Stimulated activated CD4-positive, alpha-beta T cell treated with anti-CD3 and anti-CD28 coated beads, Interleukin-12 subunit alpha, Interleukin-12 subunit beta, amount 100 ng/mL, for 24 hours (primary cell): ENCODE data around the gene TBXAS1.
"Not testable (repeated sequence)": the region's sequence is repeated elsewhere in the genome, so short reads cannot be mapped to it uniquely, and the experiment has no call there.

Source experiments
- DNase-seq, 2 experiments: peaks; one replicate each; pipeline ENCODE4 v3.0.0-alpha.2; 2020; ENCODE audit warnings: low read depth in 2 of 2

TBXAS1 gene

DNA sequence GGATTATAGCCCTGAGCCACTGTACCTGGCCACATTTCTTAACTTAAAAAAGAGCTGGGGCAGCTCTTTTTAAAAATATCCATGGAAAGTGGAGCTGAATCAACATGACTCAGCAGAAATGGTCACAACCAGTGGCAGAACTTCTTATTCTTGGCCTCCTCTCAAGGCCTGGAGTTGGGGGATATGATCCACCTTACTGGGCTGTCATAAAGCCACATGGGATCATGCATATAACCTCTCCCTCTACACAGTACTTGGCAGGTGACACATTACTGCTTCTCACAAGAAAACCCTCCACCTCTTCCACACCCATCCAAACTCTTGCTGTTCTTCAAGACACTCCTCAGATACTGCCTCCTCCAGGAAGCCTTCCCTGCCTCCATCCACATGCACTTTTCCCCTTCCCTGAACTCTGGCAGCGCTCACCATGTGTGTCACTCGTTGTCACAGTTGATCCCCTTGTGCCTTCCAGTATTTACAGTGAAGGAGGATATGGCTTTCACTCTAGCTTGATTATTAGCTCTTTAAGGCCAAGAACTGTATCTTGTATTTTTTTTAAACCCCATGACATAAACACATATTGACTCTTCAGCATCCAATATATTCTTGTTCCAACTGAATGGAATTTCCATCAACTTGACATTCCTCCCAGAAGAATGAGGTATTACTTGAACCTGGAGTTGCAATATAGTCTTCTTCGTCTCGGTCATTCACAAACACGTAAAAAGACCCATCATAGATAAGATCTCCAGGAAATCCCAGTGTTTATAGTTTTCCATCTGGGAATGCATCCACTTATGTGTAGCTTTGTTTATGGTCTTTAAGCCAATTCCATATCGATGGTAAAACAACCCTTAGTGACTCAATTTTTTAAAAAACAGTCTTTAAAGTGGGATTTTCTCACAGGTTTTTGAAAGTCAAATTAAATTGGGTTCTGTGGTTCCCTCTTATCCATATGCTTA, 85.5 kb downstream of the TBXAS1 start:
- DNase-seq, result no peak

DNA sequence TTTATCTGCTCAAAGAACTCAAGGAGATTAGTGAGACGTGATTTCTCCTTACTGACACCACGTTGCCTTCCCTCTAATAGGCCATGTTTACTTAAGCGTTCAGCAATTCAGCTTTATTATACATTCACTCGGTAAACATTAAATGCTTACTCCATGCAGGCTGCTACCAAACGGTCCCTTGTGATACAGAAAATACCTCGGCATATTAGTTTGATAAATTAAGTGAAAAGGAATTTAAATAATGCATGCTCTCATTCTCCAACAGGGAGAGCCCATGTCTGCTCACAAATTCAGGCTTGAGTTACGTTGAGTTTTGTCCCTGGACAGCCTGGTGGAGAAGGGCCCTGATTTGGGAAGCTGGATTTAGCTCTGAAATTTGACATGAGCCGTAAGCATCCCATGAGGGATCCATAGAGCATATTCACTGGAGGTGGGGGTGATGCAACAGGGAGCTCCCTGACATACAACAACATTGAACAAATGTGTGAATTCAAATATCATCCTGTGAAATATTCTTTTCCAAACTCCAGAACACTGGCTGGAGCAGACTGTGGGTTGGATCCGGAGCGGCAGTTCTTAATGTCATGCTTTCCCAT, 86.3 kb downstream of the TBXAS1 start:
- no peak for DNase-seq

DNA sequence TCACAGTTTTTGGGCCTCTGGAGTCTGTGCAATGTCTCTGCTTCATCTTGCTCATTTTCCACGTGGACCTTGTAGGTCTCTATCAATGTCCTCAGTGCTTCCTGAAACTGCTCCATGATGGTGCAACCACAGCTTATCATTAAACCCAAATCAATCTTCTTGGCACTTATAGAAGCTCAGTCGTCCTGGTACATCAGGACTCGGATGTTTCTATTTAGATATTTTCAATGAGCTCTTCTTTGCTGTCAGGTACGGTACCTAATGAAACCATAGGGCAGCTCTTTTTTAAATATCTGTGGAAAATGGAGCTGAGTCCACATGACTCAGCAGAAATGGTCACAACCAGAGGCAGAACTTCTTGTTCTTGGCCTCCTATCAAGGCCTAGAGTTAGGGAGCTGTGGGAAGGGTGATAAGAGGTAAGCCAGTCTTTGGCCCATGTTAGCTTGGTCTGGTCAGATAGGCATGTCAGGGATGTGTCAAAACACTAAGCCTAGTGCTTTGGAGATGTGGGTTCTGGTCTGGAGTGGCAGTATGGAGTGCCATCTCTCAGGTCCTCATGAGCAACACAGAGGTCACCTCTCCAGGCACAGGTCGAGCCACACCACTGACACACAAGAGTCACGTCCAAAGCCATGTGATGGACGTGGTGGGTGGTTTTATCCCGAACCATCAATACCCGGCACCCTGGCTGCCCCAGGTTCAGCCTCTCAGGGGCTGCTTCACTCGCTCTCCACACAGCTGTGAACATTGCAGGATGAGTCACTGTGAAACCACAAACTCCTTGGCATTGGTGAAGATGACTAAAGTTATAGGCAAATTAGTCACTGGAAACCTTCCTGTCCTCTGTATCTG, 87.0 kb downstream of the TBXAS1 start:
- DNase-seq, result peak; percentile 41 to 54

DNA sequence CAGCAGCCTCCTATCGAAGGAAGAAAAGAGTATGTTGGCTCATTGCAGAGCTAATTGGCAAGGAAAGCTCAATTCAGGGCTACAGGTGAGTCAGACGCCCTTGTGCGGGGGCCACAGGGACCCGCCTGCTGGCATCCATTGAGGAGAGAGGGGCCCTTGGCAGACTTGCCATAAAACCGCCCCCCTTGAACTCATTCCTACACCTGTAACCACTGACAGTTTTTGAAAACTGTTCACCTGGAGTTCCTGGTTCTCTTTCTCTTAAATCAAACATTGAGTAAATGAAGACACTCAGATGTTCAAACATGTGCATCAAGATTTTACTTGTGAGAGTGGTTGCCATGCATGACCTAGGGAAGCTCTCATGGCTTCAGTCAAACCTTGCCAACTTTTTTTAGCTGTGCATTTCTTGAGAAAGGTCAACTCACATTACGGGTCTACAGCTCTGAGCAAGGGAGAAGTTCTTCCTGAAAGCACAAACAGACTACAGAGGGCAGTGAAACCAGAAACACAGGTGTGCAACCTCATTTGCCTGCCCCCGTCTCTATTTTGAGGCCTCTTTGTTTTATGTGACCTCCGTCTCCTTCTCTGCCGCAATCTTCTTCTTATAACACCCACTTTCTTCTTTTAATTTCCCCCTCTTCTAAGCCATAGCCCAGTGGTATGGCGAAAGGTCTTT, 87.8 kb downstream of the TBXAS1 start:
- DNase-seq, result no peak

DNA sequence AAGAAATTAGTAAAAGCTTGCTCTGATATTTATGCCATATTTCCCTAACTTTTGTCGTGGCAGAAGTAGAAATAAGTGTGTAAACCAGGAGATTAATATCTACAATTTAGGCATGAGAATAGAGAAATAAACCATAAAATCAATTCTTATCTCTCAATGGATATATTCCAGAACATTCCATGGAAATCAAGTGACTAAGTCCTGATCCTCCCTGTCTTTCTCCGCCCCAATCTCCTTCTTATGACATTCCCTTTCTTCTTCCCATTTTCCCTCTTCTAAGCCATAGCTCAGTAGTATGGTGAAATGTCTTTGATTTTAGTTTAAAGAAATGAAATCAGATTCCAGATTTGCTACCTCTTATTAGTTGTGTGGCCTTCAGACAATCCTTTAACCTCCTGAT, 88.8 kb downstream of the TBXAS1 start:
- no peak for DNase-seq

DNA sequence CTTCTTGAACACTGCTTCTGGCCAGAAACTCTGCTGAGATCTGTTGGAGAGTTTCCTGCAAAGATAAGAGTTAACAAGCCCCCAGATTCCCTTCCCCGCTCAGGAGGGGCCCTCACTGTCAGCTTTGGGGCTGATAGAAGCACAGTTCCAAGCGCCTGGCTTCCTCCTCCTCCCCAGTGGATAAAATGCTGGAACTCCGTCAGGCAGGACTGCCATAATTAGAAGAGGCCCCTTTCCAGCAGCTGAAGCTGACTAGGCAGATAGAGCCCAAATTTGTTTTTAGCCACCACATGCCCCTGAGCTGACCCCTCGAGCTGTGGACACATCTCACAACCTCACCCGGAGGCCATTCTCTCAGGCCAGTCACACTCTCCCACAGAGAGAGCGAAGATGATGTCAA, 89.4 kb downstream of the TBXAS1 start:
- no peak for DNase-seq

DNA sequence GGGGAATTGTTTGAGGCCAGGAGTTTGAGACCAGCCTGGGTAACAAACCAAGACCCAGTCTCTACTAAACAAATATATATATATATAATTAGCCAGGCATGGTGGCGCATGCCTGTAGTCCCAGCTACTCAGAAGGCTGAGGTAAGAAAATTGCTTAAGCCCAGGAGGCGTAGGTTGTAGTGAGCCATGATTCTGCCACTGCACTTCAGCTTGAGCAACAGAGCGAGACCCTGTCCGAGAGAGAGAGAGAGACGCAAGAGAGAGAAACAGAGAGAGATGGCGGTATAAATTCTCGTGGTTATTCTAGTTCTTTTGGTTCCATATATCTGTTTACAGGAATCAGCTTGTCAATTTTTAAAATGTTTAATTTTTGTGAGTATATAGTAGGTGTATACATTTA, 94.0 kb downstream of the TBXAS1 start:
- DNase-seq, result no peak

DNA sequence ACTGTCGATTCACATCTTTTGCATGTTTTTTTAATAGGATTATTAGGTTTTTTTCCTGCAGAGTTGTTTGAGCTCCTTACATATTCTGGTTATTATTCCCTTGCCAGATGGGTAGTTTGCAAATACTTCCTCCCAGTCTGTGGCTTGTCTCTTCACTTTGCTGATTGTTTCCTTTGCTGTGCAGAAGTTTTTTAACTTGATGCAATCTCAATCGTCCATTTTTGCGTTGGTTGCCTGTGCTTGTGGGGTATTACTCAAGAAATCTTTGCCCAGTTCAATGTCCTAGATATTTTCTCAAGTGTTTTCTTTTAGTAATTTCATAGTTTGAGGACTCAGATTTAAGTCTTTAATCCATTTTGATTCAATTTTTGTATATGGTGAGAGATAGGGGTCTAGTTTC, 95.4 kb downstream of the TBXAS1 start:
- DNase-seq, result no peak

DNA sequence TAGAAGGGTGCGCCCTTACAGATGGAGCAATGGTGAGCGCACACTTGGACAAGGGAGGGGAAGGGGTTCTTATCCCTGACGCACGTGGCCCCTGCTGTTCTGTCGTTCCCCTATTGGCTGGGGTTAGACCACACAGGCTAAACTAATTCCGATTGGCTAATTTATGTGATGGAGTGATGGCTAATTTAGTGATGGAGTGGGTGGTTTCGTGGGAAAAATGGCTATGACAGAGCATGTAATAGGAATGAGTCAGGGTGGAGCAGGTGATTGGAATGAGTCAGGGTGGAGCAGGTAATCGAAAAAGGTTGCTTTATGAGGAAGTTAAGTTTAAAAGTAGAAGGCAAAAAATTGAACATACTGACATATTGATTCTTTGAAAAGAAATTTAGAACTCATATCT, 100.2 kb downstream of the TBXAS1 start:
- DNase-seq, result not testable (repeated sequence)

DNA sequence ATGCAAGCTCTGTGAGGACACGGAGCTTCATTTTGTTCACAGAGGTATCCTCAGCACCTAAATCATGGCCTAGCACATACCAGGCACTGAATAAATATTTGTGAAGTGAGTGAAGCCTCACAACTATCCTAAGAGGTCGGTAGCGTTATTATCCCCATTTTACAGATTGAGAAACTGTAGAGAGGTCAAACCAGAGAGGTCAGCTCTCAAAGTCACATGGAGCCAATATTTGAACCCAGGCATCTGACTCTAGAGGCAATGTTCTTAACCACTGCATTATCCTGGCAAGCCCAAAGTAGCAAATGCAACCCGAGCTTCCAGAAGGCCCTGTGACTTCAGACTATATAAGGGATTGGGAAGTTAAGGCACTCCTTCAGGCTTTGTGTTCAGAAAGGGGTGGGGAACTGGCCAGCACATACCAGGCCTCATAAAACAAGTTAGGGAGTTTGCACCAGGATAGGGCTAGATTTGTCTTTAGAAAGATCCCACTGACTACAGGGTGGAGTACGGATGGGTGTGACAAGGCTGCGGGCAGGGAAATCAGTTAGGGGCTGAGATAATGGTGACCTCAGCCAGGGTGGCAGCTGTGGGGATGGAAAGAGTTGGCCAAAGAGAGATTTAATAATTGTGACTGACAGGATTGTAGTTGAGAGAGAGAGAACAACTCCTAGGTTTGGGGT, 101.4 kb downstream of the TBXAS1 start:
- no peak for DNase-seq

DNA sequence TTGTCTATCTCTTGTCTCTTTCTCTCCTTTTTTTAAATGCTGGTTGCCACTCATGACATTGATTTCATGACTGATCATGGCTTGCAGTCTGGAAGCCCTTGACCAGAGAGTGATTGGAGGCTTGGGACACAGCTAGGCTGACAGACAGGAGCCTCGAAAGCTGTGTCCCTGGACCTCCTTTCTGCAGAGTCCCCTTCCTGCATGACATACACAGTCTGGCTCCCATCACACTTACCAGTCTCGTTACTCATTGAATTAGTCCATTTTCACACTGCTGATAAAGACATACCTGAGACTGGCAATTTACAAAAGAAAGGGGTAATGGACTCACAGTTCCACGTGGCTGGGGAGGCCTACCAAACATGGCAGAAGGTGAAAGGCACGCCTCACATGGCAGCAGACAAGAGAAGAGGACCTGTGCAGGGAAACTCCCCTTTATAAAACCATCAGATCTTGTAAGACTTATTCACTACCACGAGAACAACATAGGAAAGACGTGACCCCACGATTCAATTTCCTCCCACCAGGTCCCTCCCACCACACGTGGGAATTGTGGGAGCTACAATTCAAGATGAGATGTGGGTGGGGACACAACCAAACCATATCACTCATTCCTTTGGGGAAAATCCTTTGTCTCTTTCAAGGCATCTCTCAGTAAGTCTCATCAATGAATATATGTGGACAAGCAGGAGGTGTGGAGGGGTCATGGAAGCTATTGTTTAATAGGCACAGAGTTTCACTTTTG, 102.3 kb downstream of the TBXAS1 start:
- DNase-seq, result no peak

DNA sequence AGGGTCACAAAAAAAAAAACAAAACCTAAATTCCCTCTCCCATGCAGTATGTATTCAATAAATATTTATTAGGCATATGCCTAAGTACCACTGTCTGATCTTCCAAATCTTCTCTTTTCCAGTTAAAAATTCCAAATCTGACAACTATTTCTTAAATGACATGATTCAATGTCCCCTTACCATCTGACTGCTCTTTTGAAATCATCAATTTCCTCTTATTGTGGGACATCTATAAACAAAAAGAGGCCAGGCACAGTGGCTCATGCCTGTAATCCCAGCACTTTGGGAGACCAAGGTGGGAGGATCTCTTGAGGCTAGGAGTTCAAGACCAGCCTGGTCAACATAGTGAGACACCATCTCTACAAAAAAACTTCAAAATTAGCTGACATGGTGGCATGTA, 103.5 kb downstream of the TBXAS1 start:
- DNase-seq, result no peak

DNA sequence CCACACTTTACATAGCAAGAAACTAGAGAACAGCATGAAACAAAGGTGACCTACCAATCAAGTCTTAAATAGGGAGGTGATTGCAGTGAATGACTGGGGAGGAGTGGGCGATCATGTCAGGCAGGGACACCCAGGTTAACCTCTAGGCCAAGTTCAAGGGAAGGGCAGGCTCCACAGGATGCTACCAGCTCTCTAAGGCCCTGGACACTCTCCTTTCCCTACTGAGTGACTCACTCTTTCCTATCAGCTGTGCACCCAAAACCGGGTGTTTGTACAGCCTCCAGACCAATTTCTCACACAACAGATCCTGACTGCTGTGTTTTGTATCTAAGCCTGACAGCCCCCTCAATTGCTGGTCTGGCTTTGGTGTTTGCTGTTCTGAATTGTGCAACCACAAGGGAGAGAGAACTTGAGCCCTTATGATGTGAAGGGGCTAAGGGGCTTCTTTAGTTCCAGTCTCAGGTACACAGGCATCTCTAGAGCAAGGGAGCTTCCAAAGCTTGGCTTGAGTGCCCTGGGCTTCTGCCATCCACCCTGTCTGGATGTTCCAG, 107.8 kb downstream of the TBXAS1 start:
- no peak for DNase-seq

DNA sequence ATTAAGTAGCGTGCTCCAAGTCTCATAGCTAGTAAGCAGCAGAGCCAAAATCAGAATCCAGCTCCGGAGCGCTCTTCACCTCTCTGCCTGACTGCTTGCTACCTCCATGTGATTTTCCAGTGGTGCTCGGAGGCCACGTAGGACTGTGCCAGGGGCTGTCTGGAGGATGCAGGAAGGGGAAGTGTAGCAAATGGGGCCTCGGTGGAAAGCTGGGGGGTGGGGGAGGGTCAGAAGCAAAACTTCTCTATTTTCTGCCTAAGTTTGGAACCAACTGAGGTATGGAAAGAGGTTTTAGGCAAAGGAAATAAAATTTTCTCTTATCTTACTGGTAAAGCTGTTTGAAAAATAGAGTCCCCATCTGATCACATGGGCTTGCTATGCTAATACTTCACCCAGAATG, 108.7 kb downstream of the TBXAS1 start:
- no peak for DNase-seq

DNA sequence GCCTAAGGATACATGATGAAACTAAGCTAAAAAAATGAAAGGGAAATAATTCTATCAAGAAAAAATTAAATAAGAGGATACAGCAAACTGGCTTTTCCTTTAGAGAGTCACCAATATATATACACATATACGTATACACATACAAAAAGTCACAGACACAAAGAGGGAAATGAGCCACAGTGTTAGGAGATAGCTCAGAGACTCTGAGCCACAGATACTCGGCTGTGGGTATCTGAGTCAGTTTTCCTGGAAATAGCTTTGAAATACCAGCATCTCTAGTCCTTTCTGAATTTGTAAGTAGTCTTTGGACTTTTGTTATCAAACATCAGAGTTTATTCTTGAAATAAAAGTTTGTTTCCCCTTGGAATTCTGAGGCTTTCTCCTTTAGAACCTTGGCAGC, 111.8 kb downstream of the TBXAS1 start:
- DNase-seq, result no peak

DNA sequence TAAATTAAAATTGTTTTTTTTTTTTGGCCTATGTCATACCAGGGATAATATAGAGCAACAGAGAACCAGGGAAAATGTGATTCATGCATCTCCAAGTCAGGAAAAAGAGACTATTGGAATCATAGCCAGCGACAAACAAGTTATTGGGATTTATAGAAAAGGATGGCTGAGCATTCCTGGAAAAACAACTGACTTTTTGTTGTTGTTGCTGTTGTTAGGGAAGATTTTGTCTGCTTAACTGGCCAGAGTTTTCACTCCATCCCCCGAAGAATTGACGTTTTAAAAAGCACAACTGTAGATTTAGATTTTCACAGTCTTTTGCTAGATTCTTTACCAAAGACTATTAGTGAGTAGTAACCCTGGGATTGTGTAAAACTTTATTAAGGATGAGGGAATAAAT, 112.4 kb downstream of the TBXAS1 start:
- no peak for DNase-seq

DNA sequence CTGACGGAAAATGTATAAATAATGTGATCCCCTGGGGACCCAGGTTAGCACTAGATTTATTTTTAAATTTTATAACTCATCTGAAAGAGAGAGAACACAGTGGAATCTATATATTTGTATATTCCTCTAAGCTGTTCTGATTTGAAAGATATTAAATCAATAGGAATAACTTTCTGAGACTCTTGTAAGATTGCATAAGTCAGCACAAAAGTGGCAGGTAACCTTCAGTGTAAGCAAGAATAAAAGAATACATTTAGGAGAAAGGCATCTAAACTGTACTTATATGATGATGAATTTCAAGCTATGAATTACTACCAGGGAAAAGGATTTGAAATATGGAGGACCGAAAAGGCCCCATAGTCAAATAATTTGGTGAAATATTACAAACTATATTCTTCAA, 112.8 kb downstream of the TBXAS1 start:
- DNase-seq, result no peak

DNA sequence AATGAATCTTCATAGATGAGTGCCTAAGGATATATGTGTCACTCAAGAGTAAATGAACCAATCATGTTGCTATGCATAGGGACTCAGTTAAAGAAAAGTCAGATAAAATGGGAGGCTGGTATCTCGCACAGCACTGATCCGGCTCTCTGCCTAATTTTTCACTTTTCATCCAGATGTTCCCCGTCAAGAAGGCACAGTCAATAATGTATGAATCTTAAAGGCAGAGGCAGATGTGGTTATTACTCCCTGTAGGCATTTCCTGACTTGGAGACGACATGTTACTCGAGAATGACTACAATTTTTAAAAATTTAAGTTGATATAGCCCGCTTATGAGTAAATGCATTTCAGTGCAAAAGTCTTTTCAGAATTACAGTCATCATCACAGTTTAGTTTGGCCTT, 113.6 kb downstream of the TBXAS1 start:
- no peak for DNase-seq

DNA sequence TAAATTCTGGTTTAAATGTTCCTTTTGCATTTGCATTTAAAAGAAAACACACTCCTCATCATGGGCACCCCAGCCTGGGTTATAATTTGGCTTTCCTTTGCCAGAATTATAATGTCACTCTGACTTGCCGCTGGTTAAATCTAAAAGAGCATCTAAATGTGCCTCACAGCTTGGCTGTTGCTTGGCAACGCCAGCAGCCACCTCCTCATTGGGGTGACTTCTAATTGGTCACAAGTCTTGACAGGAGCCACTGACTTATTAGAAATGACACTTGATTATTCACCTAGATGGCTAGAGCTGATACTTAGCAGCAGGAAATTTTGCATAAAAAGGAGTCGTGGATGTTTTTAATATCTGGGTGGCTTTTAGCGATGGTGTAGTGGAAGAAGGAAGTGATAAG, 114.3 kb downstream of the TBXAS1 start:
- DNase-seq, result no peak

DNA sequence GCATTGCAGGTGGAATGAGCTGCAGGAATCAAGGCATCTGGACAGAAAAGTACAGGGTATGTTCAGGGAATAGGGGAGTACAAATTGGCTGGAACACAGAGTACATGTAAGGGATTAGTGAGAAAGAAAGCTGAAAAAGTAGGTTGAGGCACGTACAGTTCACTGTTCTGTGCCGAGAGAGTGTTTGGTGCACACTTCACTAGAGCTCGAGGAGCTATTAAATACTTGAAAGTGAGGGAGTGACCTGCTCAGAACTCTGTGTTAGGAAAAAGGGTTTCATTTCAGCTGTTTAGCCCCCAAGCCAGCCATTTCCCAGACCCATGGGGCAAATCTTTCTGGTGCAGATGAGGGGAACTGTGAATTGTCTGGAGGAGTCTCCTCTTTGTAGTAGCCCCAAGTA, 115.2 kb downstream of the TBXAS1 start:
- DNase-seq, result no peak
